Measurements from ENCODE around the gene ABCA7. TPM values are rescaled to one million over a fixed set of nuclear protein-coding genes. Genes with fewer than 3 reads are reported as not detected.
A peak's percentile ranks its signal among the peaks of the same experiment; 100 is the strongest.

Gene ABCA7
- total and polyA plus RNA-seq, 2 of the 8 experiments (the other 6 are each of a cell fraction or from before 2014, with no cell fraction given): 10.4 to 25.6 TPM

DNA sequence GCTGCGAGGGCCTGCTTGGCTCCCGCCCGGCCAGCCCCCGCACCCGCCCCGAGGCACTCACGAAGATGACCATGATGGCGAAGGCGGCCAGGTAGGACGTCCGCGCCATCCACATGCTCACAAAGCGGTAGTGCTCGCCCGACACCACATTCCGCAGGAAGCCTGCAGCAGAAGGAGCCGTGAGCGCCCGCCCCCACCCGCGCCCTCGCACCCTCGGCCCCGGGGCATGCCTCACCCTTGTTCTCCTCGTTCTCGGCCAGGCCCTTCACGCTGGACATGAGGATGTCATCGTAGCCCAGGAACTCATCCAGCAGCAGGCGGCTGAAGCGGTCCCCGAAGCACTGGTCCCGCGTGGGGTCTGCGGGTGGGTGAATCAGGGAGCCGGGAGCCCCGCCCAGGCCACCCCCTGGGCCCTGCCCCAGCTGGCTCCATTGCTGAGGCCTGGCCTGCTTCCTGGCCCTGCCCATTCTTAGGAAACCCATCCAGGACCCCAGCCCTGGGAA is 28.0 kb upstream of the ABCA7 start:
- Histone ChIP-seq H3K9me3 (ENCODE audit: insufficient read depth in 2 of 2, low read depth in 1 of 2, low read length in 1 of 2) (no peaks in the 10 kb centered on the region), H2BK20ac (ENCODE audit: low read length) (no peak overlapping the region), H4K8ac (ENCODE audit: extremely low read depth, insufficient read depth, low read length) (peak overlapping the region; percentile 45), H3K23me2 (ENCODE audit: low read depth, low read length) (no peaks in the 10 kb centered on the region), H3K18ac (ENCODE audit: extremely low read depth, low read length) (no peak overlapping the region), H3K27ac (ENCODE audit: low read depth, low read length) (no peak overlapping the region), H3K4ac (replicated peaks; ENCODE audit: insufficient read length, low read depth, low read length) (no peak overlapping the region), H2AK5ac (ENCODE audit: low read depth, low read length) (no peak overlapping the region), H2BK12ac (ENCODE audit: low read depth, low read length) (no peak overlapping the region), H3K14ac (ENCODE audit: insufficient read length) (no peak overlapping the region), H3K79me2 (ENCODE audit: control insufficient read depth in 1 of 2, insufficient read depth in 2 of 2, low read length in 2 of 2) (peaks cover 9 to 39% of the 10 kb centered on the region in 2 experiments; a peak in 3 of 4 replicates), H3K4me3 (ENCODE audit: extremely low read depth in 1 of 4, insufficient read depth in 2 of 4, low read depth in 3 of 4, low read length in 4 of 4) (no peak overlapping the region), H2BK15ac (ENCODE audit: low read length) (no peak overlapping the region), H3K4me1 (replicated peaks in 1 of 4; ENCODE audit: control insufficient read depth in 3 of 4, insufficient read depth in 4 of 4, low read length in 3 of 4) (peaks cover 0 to 13% (median 12%) of the 10 kb centered on the region in 4 experiments; a peak in 5 of 7 replicates), H3K36me3 (ENCODE audit: control insufficient read depth in 2 of 4, insufficient read depth in 4 of 4, low read length in 3 of 4) (peaks cover 8 to 56% (median 11%) of the 10 kb centered on the region in 4 experiments; a peak in 6 of 8 replicates), H4K5ac (ENCODE audit: insufficient read length, low read depth, low read length) (no peak overlapping the region), H3K4me2 (ENCODE audit: insufficient read depth in 1 of 2, low read depth in 2 of 2, low read length in 2 of 2) (no peak overlapping the region), H3K79me1 (ENCODE audit: low read depth, low read length) (0 out of 2 replicates have a peak, but pooled peaks cover 6% of the 10 kb centered on the region), H3K27me3 (replicated peaks in 1 of 4; ENCODE audit: control insufficient read depth in 3 of 4, extremely low read depth in 1 of 4, insufficient read depth in 3 of 4, low read length in 3 of 4) (no peaks in the 10 kb centered on the region), H3K56ac (replicated peaks; ENCODE audit: insufficient read length, low read depth, low read length) (no peak overlapping the region), H4K91ac (replicated peaks; ENCODE audit: insufficient read length, low read length) (no peak overlapping the region), H2AFZ (ENCODE audit: low read length) (no peak overlapping the region), H4K20me1 (replicated peaks in 1 of 2; ENCODE audit: control insufficient read depth in 1 of 2, insufficient read depth in 2 of 2, low read length in 2 of 2) (peaks cover 21 to 28% of the 10 kb centered on the region in 2 experiments), H2BK120ac (replicated peaks; ENCODE audit: low read depth, low read length) (no peak overlapping the region), H3K9ac (replicated peaks in 1 of 4; ENCODE audit: extremely low read depth in 1 of 4, low read depth in 3 of 4, low read length in 3 of 4) (no peak overlapping the region), H3K23ac (ENCODE audit: insufficient read length) (no peak overlapping the region), H2BK5ac (ENCODE audit: low read depth, low read length) (no peak overlapping the region)
- WGBS, 2 experiments (ENCODE audit: extremely low coverage in 1 of 2, insufficient coverage in 1 of 2, insufficient read length in 1 of 2, insufficient replicate concordance in 2 of 2, low coverage in 1 of 2, low lambda C conversion rate in 2 of 2, missing lambda C conversion rate in 1 of 2): 92% methylated on average over 23 of the region's 36 CpGs; no CpG with 5 or more reads in 1 of the 2 experiments
- DNase-seq (ENCODE audit: low read depth in 1 of 2, low spot score in 2 of 2) (no peak), FAIRE-seq (no peak)
- ChIA-PET CTCF (ENCODE audit: partially characterized antibody) (interaction anchor here (0.8 kb wide), 1 partner anchor 34 kb away, joined by 3 read pairs; no protein-coding TSS in a partner anchor), POLR2A (ENCODE audit: partially characterized antibody) (interaction anchor here (2.5 kb wide), 1 partner anchor 26 kb away, joined by 13 read pairs; the partner anchor contains the start of gene ABCA7)
- TF ChIP-seq RXRA (IDR thresholded peaks at IDR 0.05; ENCODE audit: insufficient read depth, low read depth, low read length) (no peak), TAF1 (IDR thresholded peaks at IDR 0.05; ENCODE audit: low read depth, low read length) (no peak), JUND (IDR thresholded peaks at IDR 0.05; ENCODE audit: low read length) (no peak), MAX (IDR thresholded peaks at IDR 0.05) (no peak)
- TF ChIP-seq, protein P1, sequence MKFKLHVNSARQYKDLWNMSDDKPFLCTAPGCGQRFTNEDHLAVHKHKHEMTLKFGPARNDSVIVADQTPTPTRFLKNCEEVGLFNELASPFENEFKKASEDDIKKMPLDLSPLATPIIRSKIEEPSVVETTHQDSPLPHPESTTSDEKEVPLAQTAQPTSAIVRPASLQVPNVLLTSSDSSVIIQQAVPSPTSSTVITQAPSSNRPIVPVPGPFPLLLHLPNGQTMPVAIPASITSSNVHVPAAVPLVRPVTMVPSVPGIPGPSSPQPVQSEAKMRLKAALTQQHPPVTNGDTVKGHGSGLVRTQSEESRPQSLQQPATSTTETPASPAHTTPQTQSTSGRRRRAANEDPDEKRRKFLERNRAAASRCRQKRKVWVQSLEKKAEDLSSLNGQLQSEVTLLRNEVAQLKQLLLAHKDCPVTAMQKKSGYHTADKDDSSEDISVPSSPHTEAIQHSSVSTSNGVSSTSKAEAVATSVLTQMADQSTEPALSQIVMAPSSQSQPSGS (IDR thresholded peaks at IDR 0.05; ENCODE audit: low read length): no peak
